ENCODE data around the gene NEUROG2.
"Not testable (repeated sequence)": the region's sequence is repeated elsewhere in the genome, so short reads cannot be mapped to it uniquely, and the experiment has no call there.

NEUROG2 gene

GRCh38 chr4:112516066-112516470 is at the start of gene NEUROG2:
NEUROG2 (minus strand) TSS chr4:112516180; CDS start chr4:112515475, 705 bp downstream.
- no peak for DNase-seq (ENCODE audit: low read depth in 2 of 2)

DNA sequence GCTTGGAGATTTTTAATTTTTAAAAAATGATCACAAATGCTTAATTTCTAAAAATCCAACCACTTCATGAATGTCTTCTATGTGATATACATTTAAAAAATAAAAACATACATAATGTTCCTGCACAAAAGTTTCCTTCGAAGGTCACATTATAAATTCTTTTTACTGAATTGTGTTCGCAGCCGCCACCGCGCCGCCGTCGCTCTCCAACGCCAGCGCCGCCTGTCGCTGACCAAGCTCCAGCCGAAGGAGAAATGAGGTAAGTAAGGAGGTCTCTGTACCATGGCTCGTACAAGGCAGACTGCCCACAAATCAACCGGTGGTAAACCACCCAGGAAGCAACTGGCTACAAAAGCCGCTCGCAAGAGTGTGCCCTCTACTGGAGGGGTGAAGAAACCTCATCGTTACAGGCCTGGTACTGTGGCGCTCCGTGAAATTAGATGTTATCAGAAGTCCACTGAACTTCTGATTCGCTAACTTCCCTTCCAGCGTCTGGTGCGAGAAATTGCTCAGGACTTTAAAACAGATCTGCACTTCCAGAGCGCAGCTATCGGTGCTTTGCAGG is 48.8 kb upstream of the NEUROG2 start:
- DNase-seq (ENCODE audit: low read depth in 2 of 2): no peak

GRCh38 chr4:112563431-112564200 is 47.6 kb upstream of the NEUROG2 start:
- no peak for DNase-seq (ENCODE audit: low read depth in 2 of 2)

DNA sequence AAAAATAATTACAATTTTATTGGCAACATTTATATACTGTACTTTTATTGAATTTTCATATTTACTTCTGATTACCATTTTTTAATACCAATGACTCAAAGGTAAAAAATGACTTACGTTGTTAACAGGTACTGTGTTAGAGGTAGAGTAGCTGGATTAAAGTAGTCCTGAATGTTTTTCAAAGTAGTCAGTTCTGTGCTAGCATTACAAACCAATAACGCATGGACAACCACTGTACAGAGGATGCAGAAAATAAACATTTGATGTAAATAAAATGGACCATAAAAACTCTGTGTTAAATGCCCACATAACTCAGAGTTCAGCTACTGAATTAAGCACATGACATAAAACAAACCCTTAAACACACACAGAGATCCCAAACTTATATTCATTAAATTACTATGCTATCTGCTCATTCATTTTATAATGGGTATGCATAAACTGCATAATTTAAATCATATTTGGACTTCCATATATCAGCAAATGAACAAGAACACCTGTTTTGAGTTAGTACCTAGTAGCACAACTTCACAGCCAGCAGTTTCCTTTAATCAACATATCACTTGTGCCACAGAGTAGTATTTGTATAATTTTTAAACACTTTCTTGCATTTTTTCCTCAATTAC is 46.4 kb upstream of the NEUROG2 start:
- DNase-seq (ENCODE audit: low read depth in 2 of 2): no peak

- DNase-seq (ENCODE audit: low read depth in 2 of 2): no peak
These were observed 44.1 kb upstream of the NEUROG2 start for GRCh38 chr4:112560084-112560483.

DNA sequence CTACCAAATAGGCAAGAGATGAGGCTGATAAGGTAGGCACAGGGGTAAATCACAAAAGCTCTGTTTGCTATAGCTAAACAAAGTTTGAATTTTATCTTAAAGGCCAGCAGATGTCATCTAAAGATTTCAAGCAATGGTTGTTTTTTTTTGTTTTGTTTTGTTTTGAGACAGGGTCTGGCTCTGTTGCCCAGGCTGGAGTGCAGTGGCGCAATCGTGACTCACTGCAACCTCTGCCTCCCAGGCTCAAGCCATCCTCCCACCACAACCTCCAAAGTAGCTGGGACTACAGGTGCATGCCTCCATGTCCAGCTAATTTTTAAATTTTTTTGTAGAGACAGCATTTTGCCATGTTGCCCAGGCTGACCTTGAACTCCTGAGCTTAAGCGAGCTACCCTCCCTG is 43.1 kb upstream of the NEUROG2 start:
- no peak for DNase-seq (ENCODE audit: low read depth in 2 of 2)

DNA sequence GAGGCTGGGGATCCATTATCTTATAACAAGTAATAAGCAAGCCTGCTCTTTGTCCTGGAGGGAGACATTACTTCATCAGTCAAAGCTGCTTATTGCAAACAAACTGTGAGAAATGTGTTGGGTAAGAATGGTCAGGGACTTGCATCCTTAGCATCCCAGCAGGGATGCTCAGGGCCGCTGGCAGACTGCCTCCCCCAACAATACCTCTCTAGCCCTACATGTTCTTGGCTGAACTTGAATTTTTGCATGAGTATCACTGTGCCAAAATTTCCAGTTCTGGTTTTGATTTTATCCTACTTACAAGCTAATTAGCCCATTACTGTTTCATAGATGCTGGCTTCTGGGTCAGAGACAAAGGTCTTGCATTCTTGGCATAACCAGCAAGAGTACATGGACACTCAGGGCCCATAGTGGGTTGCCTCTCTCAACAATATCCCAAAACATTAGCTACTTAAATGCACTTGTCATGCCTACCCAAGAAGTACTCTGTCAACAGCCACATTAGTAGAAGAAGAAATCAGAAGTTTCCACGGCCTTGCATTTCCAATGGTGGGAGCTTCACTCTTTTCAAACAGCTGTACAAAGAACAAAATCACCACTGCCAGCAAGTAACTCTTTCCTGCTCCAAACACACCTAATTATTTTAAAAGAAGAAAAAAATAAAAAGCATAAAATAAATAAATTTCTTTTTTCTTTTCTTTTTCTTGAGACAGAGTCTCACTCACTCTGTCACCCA is 41.9 kb upstream of the NEUROG2 start:
- no peak for DNase-seq (ENCODE audit: low read depth in 2 of 2)

DNA sequence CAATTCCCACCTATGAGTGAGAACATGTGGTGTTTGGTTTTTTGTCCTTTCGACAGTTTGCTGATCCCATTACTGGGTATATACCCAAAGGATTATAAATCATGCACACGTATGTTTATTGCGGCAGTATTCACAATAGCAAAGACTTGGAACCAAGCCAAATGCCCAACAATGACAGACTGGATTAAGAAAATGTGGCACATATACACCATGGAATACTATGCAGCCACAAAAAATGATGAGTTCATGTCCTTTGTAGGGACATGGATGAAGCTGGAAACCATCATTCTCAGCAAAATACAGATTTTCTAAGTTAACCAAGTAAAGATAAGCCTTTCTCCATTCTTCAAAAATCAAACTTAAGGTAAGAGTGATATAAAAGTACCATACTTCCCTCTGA is 38.3 kb upstream of the NEUROG2 start:
- DNase-seq (ENCODE audit: low read depth in 2 of 2): not testable (repeated sequence)

- DNase-seq (ENCODE audit: low read depth in 2 of 2): no peak
These were observed 36.7 kb upstream of the NEUROG2 start for GRCh38 chr4:112552668-112553067.

- no peak for DNase-seq (ENCODE audit: low read depth in 2 of 2)
These were observed 34.7 kb upstream of the NEUROG2 start for GRCh38 chr4:112550728-112551127.

DNA sequence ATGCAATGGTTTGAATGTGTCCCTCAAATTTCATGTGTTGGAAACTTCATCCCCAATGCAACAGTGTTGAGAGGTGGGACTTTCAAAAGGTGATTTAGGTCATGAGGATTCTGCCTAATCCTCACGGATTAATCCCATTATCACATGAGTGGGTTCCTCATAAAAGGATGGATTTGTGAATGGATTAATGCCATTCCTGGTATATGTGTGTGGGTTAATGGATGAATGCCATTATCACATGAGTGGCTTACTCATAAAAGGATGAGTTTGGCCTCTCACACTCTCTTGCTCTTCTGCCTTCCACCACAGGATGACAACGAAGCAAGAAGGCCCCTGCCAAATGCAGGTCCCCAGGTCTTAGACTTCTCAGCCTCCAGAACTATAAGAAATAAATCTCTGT is 30.5 kb upstream of the NEUROG2 start:
- no peak for DNase-seq (ENCODE audit: low read depth in 2 of 2)

DNA sequence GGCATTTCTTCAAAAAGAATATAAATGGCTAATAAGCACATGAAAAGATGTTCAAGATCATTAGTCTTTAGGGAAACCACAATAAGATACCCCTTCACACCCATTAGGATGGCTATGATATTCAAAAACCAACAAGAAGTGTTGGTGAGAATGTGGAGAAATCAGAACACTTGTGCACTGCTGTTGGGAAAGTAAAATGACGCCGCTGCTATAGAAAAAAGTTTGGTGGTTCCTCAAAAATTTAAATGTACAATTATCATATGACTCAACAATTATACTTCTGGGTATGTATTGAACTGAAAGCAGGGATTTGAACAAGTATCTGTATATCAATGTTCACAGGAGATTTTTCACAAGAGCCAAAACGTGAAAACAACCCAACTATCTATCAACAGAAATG is 29.4 kb upstream of the NEUROG2 start:
- DNase-seq (ENCODE audit: low read depth in 2 of 2): no peak

DNA sequence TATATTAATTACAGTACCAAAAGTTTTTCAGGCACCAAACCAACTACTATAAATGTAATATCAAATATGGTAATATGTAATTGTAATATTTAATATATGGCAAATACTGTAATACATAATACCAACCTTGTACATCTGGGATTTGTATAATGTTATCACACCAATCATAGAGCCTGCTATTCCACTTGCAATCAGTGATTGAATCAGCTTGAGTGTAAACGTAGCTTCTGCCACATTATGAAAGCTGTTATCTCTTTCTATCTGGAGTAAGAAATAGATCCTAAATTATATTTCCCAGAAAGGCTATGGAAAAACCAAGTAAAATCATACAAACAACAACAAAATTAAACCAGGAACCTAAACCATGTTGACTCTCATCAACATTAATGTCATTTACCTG is 24.7 kb upstream of the NEUROG2 start:
- DNase-seq (ENCODE audit: low read depth in 2 of 2): no peak

GRCh38 chr4:112536123-112536522 is 20.1 kb upstream of the NEUROG2 start:
- DNase-seq (ENCODE audit: low read depth in 2 of 2): no peak

DNA sequence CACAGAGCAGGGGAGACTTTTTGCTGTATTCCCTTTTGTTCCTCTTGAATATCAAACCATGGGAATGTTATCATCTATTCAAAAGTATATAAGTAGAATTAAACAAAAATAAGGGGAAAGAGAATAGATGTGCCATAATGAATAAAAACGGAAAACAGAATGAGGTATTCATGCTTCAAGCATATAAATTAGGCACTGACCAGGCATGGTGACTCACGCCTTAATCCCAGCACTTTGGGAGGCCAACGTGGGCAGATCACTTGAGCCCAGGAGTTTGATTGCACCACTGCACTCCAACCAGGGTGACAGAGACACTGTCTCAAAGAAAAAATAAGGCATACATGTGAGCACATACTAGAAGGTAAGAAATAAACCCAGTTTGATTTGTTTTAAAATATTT is 16.3 kb upstream of the NEUROG2 start:
- no peak for DNase-seq (ENCODE audit: low read depth in 2 of 2)

GRCh38 chr4:112531146-112531545 is 15.2 kb upstream of the NEUROG2 start:
- DNase-seq (ENCODE audit: low read depth in 2 of 2): no peak

- DNase-seq (ENCODE audit: low read depth in 2 of 2): no peak
These were observed 10.1 kb upstream of the NEUROG2 start for GRCh38 chr4:112526061-112526460.

DNA sequence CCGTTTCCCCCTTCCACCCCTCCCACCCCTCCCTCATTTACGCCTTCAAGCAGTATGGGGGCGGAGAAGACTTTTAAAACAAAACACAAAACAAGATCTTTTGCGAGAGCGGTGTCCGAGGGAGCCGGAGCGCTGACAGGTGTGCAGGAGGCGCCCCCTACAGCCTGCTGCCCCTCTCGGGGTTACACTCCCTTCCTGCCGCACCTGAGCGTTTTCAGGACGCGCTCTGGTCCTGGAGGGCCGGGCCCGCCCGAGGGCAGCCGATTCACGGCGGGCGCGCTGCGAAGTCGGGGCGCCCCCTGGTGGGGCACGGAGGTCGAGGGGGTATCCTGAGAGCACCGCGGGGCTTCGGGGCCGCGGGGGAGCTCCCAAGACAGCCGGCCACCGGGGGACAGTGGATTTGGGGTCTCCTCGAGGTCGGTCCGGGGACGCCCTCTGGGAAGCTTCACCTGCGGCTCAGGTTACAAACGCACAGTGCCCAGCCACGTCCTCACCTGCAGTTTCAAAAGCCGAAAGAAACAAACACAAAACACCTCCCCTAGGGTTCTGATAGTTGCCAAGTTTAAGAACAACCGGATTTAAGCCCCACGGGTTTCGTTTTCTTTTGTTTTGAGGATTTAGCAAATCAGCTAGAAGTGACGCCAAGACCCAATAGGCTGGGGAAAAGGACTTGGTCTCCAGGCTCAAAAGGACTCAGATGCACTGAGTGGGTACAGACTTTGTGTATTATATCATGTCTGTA is 8.0 kb upstream of the NEUROG2 start:
- peak; percentile 46 to 53 for DNase-seq (ENCODE audit: low read depth in 2 of 2)

DNA sequence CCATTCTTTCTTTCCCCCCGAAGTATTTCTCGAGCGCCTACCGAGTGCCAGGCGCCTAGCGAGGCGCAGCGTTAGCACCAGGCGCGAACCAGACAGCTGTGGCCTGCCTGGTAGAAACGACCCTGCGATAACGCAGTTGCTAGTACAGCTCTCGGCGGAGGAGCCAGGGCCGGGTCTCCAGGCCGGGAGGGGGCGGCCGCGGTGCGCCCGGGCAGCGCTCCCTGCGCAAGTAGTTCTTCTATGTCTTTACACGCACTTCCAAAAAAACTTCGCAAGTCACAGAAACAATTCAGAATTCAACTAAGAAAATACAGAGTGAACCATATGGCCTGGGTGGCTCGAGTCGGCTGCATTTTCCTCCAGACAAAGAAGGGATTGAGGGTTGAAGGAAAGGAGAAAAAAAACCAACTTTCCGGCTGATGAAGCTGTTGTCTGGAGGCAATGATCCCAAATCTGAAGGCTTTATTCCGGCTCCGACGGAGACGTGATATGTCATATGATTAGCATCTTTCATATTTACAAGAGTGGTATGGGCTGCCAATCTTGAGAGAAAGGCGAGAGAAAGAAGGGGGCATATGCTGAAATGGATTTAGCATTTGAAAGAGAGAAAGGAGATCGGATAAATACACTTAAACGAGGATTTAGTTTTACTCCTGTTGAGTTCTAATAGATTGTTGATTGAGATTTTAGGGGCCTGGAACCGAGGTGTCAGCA is 7.2 kb upstream of the NEUROG2 start:
- DNase-seq (ENCODE audit: low read depth in 2 of 2): no peak

- not testable (repeated sequence) for DNase-seq (ENCODE audit: low read depth in 2 of 2)
These were observed 6.5 kb upstream of the NEUROG2 start for GRCh38 chr4:112522431-112522830.
